ENCODE results near the gene PODNL1.

The PODNL1 gene

GRCh38 chr19:13984186-13984585 lies 46.0 kb upstream of the PODNL1 start:
- no peak for DNase-seq (ENCODE audit: low read depth)
- TF ChIP-seq, protein P1, sequence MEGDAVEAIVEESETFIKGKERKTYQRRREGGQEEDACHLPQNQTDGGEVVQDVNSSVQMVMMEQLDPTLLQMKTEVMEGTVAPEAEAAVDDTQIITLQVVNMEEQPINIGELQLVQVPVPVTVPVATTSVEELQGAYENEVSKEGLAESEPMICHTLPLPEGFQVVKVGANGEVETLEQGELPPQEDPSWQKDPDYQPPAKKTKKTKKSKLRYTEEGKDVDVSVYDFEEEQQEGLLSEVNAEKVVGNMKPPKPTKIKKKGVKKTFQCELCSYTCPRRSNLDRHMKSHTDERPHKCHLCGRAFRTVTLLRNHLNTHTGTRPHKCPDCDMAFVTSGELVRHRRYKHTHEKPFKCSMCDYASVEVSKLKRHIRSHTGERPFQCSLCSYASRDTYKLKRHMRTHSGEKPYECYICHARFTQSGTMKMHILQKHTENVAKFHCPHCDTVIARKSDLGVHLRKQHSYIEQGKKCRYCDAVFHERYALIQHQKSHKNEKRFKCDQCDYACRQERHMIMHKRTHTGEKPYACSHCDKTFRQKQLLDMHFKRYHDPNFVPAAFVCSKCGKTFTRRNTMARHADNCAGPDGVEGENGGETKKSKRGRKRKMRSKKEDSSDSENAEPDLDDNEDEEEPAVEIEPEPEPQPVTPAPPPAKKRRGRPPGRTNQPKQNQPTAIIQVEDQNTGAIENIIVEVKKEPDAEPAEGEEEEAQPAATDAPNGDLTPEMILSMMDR (IDR thresholded peaks at IDR 0.05; ENCODE audit: control insufficient read depth, insufficient read depth, low read depth, low read length, missing control alignments): no peak
- no peak overlapping the region for H3K4me3 ChIP-seq (ENCODE audit: control insufficient read depth, low read depth, low read length)

DNA sequence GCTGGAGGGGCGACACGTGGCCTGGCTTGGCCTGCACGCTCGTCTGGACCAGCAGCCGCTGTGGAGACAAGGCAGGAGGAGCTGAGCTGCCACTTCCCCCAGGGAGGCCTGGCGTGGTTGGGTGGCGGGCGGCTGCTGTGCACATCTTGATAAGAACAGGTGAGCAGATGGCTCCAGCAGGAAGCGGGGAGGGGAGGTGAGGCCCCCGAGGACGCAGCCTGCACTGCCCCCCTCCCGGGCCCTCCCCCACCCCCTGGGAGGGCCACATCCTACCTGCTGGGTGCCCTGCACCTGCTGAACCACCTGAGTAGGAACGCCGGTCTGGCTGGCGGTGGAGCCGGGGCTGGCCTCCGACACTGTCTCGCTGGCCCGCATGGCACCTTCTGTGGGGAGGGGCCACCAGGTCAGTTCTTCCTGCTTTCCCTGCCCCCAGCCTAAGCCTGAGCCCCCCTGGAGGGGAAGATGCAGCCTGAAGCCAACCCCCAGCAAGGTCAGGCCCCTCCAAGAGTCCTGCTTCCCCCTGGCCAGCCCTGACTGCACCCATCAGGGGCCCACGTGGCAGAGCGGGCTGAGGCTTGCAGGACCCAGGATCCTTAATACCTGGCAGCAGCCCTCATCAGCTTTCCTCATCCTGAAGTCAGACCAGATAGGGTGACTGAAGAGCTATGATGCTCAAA lies 45.1 kb upstream of the PODNL1 start:
- H3K4me3 ChIP-seq (ENCODE audit: control insufficient read depth, low read depth, low read length): no peak overlapping the region
- TF ChIP-seq, protein P1 (IDR thresholded peaks at IDR 0.05; ENCODE audit: control insufficient read depth, insufficient read depth, low read depth, low read length, missing control alignments): no peak
- DNase-seq (ENCODE audit: low read depth): no peak

DNA sequence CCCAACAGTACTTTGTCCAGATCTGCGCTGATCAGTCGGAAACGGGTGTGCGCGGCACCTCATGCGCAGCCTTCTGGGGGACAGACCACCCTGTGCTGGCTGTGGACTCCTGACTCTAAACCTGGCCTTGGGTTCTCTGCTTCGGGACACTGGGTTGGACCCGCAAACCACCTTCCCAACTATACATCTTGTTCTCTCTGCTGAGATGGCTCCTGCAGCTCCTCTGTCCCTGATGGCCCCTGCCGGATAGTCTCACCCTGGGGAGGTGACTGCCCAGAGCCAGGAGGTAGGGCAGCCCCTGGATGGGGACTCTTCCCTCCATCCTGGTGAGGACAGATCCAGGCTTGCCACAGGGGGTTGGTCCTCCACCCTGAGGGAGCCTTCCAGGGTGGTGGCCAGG lies 44.6 kb upstream of the PODNL1 start:
- no peak for DNase-seq (ENCODE audit: low read depth)
- TF ChIP-seq, protein P1 (IDR thresholded peaks at IDR 0.05; ENCODE audit: control insufficient read depth, insufficient read depth, low read depth, low read length, missing control alignments): no peak
- H3K4me3 ChIP-seq (ENCODE audit: control insufficient read depth, low read depth, low read length): no peak overlapping the region

- no peak for DNase-seq (ENCODE audit: low read depth)
- TF ChIP-seq, protein P1 (IDR thresholded peaks at IDR 0.05; ENCODE audit: control insufficient read depth, insufficient read depth, low read depth, low read length, missing control alignments): no peak
- H3K4me3 ChIP-seq (ENCODE audit: control insufficient read depth, low read depth, low read length): no peak overlapping the region
These were observed 43.8 kb upstream of the PODNL1 start for GRCh38 chr19:13981988-13982501.

DNA sequence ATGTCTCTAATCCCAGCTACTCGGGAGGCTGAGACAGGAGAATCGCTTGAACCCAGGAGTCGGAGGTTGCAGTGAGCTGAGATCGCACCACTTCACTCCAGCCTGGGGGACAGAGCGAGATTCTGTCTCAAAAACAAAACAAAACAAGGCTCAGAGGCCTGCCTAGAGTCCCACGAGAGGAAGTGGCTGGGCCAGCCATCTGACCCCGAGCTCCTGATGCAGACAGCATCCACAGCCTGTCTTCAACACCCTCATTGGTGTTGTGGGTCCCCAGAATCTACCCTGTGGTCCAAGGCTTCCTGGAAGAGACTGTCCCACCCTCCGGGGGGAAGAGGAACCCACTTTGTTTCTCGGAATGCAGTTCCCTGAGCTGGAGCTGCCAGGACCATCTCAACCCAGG lies 43.2 kb upstream of the PODNL1 start:
- no peak for DNase-seq (ENCODE audit: low read depth)
- TF ChIP-seq, protein P1 (IDR thresholded peaks at IDR 0.05; ENCODE audit: control insufficient read depth, insufficient read depth, low read depth, low read length, missing control alignments): no peak
- no peak overlapping the region for H3K4me3 ChIP-seq (ENCODE audit: control insufficient read depth, low read depth, low read length)

- H3K4me3 ChIP-seq (ENCODE audit: control insufficient read depth, low read depth, low read length): no peak overlapping the region
- TF ChIP-seq, protein P1 (IDR thresholded peaks at IDR 0.05; ENCODE audit: control insufficient read depth, insufficient read depth, low read depth, low read length, missing control alignments): no peak
- no peak for DNase-seq (ENCODE audit: low read depth)
These were observed 42.8 kb upstream of the PODNL1 start for GRCh38 chr19:13981021-13981420.

Measured in AG09309 (cell line).